Upper lobe of left lung (tissue), 6 donors: ENCODE measurements around the gene CYP2B6. TPM values are rescaled to one million over a fixed set of nuclear protein-coding genes. Genes with fewer than 3 reads are reported as not detected.

ENCODE experiments used
- ATAC-seq, 2 donors: fragments of 200-7000 bp; cut with Tn5 transposase; one replicate each; pipeline ENCODE4 v1.9.1; 2022; ENCODE audit warnings: mild to moderate bottlenecking in 2 of 2, moderate library complexity in 2 of 2; ENCODE audit not compliant: low FRiP score in 2 of 2
- DNase-seq, 2 donors: peaks; one replicate each; pipeline ENCODE4 v3.0.0-alpha.2; 2019 to 2020
- H3K27ac ChIP-seq, 4 donors: fragments of 200-600 bp; sonication (generic); one replicate each; pipeline ENCODE4 v1.5.1; 2016 to 2019
- H3K27me3 ChIP-seq, 4 donors: fragments of 200-600 bp; sonication (generic); one replicate each; pipeline ENCODE4 v1.5.1; 2017 to 2019
- H3K36me3 ChIP-seq, 4 donors: fragments of 200-600 bp; sonication (generic); one replicate each; pipeline ENCODE4 v1.5.1; 2016 to 2019
- H3K4me1 ChIP-seq, 4 donors: fragments of 200-600 bp; sonication (generic); one replicate each; pipeline ENCODE4 v1.5.1; 2018 to 2019
- H3K4me3 ChIP-seq, 4 donors: fragments of 200-600 bp; sonication (generic); one replicate each; pipeline ENCODE4 v1.5.1; 2017 to 2019; ENCODE audit warnings: mild to moderate bottlenecking in 2 of 4, moderate library complexity in 1 of 4
- H3K9me3 ChIP-seq, 4 donors: fragments of 200-600 bp; sonication (generic); one replicate each; pipeline ENCODE4 v1.5.1; 2018 to 2019
- EP300 ChIP-seq, 4 donors: sonication (generic); formaldehyde crosslinking; IDR thresholded peaks; one replicate each; pipeline ENCODE4 v1.5.1; 2017; ENCODE audit warnings: antibody characterized with exemption in 4 of 4, control low read depth in 2 of 4
- POLR2A ChIP-seq, 4 donors: fragments of 450-650 bp; IDR thresholded peaks; one replicate each; pipeline ENCODE4 v1.5.1; 2016 to 2017; ENCODE audit warnings: antibody characterized with exemption in 4 of 4, mild to moderate bottlenecking in 2 of 4
- POLR2AphosphoS5 ChIP-seq, 2 donors: sonication (generic); formaldehyde crosslinking; IDR thresholded peaks; one replicate each; pipeline ENCODE4 v1.5.1; 2017; ENCODE audit warnings: antibody characterized with exemption in 2 of 2
- WGBS, 2 donors: methylation state at CpG; one replicate each; pipeline ENCODE4 v1.1.5; 2017 to 2018; 5-methylcytosine and 5-hydroxymethylcytosine counted together
- total RNA-seq, 6 donors: library from RNA; depleted of rRNA in 4 of 6; stranded (reverse); fragments of >200 nt in 4 of 6; gene quantifications; one replicate each; pipeline versions ENCODE4 v1.1.0 to v1.2.1, GENCODE V29; 2016 to 2021
- TF ChIP-seq, protein P1 (sequence below), 6 experiments: fragments of 450-650 bp in 4 of 6; fragments of 200-600 bp in 2 of 6; sonication (generic) in 2 of 6; IDR thresholded peaks; one replicate each; pipeline ENCODE4 v1.5.1; 2016 to 2019; ENCODE audit warnings: antibody characterized with exemption in 6 of 6
- donor health status: DM: no; HTN: no; CAD: no; lungs with moderate emphysema.
- donor health status: DM: no; HTN: yes; CAD: no; lungs with severe emphysema.

The CYP2B6 gene
- total RNA-seq, 6 donors from 2014 or later = 0.34 to 1.8 TPM; not detected in 4

DNA sequence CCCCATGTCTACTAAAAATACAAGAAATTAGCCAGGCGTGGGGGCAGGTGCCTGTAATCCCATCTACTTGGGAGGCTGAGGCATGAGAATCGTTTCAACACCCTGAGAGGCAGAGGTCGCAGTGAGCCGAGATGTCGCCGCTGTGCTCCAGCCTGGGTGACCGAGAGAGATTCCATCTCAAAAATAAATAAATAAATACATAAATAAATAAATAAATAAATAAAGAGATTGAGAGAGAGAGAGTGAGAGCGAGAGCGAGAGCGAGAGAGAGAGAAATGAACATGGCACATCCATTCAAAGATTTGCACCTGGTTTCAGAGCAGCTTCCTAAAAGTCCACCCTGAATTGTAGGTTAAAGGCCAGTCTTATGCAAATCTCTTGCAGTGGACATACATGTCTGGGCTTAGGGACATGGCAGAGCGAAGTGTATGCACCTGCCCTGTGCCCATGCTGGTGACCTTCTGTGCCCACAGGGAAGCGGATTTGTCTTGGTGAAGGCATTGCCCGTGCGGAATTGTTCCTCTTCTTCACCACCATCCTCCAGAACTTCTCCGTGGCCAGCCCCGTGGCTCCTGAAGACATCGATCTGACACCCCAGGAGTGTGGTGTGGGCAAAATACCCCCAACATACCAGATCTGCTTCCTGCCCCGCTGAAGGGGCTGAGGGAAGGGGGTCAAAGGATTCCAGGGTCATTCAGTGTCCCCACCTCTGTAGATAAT lies 42.3 kb upstream of the CYP2B6 start:
- 87 to 90% methylated on average over 11 to 18 of the region's 18 CpGs for WGBS, 2 donors
- peaks cover 0 to 15% (median 6%) of the 10 kb centered on the region in 4 donors for H3K36me3 ChIP-seq
- peaks cover under 1 to 9% (median 8%) of the 10 kb centered on the region in 4 donors for H3K9me3 ChIP-seq
- no peak for ATAC-seq
- TF ChIP-seq, protein P1, sequence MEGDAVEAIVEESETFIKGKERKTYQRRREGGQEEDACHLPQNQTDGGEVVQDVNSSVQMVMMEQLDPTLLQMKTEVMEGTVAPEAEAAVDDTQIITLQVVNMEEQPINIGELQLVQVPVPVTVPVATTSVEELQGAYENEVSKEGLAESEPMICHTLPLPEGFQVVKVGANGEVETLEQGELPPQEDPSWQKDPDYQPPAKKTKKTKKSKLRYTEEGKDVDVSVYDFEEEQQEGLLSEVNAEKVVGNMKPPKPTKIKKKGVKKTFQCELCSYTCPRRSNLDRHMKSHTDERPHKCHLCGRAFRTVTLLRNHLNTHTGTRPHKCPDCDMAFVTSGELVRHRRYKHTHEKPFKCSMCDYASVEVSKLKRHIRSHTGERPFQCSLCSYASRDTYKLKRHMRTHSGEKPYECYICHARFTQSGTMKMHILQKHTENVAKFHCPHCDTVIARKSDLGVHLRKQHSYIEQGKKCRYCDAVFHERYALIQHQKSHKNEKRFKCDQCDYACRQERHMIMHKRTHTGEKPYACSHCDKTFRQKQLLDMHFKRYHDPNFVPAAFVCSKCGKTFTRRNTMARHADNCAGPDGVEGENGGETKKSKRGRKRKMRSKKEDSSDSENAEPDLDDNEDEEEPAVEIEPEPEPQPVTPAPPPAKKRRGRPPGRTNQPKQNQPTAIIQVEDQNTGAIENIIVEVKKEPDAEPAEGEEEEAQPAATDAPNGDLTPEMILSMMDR (IDR thresholded peaks at IDR 0.05) = no peak
- TF ChIP-seq POLR2AphosphoS5 (IDR thresholded peaks at IDR 0.05) (no peak), EP300 (IDR thresholded peaks at IDR 0.05) (no peak), POLR2A (IDR thresholded peaks at IDR 0.05) (no peak)
- H3K4me3 ChIP-seq = no peak overlapping the region
- H3K4me1 ChIP-seq = no peaks in the 10 kb centered on the region
- H3K27ac ChIP-seq = no peak overlapping the region
- no peaks in the 10 kb centered on the region for H3K27me3 ChIP-seq
- peak in 1 of 2 donors; percentile 32 for DNase-seq

DNA sequence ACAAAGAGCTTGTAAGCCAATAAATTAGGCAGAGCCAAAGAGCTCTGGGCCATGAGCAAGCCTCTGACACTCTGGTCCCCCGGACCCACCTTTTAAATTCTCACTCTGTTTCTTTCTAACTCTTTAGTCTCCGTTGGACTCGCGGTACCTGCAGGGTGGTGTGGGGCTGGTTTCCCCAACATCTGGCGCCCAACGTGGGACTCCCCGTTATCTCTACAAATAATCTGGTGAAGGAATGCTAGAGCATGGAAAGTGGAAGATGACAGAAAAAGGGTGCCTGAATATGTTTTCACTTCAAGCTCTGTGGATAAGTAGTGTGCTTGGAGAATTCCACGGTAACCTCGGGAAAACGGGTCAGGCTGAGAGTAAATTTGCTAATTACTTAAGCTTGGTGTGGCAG lies 36.5 kb upstream of the CYP2B6 start:
- ATAC-seq = no peak
- H3K9me3 ChIP-seq = peaks cover 18 to 38% (median 31%) of the 10 kb centered on the region in 4 donors
- WGBS, 2 donors = 88% methylated on average over 10 of the region's 10 CpGs

DNA sequence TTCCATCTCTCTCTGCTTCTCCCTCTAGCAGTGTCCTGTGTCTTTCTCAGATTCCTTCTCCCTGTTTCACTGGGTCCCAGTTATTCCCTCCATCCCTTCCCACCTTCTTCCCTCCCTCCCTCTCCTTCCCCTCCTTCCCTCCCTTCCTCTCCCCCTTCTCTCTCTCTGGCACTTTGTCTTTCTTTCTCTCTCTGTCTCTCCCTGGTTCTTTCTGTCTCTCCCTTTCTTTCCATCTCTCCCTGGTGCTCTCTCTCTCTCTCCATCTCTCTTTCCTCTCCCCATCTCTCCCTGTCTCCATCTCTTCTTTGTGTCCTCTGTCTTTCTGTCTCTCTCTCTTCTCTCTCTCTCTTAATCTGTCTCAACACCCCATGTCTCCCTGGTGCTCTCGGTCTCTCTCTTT lies 31.7 kb upstream of the CYP2B6 start:
- H3K4me1 ChIP-seq = peaks cover 0 to 6% (median 0%) of the 10 kb centered on the region in 4 donors
- WGBS, 2 donors = 91 to 96% methylated on average over 1 of the region's 1 CpG
- H3K4me3 ChIP-seq = no peak overlapping the region
- H3K9me3 ChIP-seq = peaks cover 12 to 23% (median 17%) of the 10 kb centered on the region in 4 donors
- H3K27me3 ChIP-seq = no peaks in the 10 kb centered on the region
- no peak overlapping the region for H3K27ac ChIP-seq
- no peak for ATAC-seq
- TF ChIP-seq, protein P1 (IDR thresholded peaks at IDR 0.05) = no peak
- TF ChIP-seq POLR2A (IDR thresholded peaks at IDR 0.05) = no peak
- no peak for TF ChIP-seq EP300 (IDR thresholded peaks at IDR 0.05)
- no peak for TF ChIP-seq POLR2AphosphoS5 (IDR thresholded peaks at IDR 0.05)
- no peak for DNase-seq
- no peaks in the 10 kb centered on the region for H3K36me3 ChIP-seq

More for the DNA sequence above, 36.5 kb upstream of the CYP2B6 start:
- Histone ChIP-seq H3K27me3 (no peaks in the 10 kb centered on the region), H3K4me1 (no peaks in the 10 kb centered on the region), H3K36me3 (no peaks in the 10 kb centered on the region), H3K27ac (no peak overlapping the region), H3K4me3 (no peak overlapping the region)
- no peak for DNase-seq
- TF ChIP-seq POLR2A (IDR thresholded peaks at IDR 0.05) (no peak), EP300 (IDR thresholded peaks at IDR 0.05) (no peak), POLR2AphosphoS5 (IDR thresholded peaks at IDR 0.05) (no peak)
- TF ChIP-seq, protein P1 (IDR thresholded peaks at IDR 0.05) = no peak

DNA sequence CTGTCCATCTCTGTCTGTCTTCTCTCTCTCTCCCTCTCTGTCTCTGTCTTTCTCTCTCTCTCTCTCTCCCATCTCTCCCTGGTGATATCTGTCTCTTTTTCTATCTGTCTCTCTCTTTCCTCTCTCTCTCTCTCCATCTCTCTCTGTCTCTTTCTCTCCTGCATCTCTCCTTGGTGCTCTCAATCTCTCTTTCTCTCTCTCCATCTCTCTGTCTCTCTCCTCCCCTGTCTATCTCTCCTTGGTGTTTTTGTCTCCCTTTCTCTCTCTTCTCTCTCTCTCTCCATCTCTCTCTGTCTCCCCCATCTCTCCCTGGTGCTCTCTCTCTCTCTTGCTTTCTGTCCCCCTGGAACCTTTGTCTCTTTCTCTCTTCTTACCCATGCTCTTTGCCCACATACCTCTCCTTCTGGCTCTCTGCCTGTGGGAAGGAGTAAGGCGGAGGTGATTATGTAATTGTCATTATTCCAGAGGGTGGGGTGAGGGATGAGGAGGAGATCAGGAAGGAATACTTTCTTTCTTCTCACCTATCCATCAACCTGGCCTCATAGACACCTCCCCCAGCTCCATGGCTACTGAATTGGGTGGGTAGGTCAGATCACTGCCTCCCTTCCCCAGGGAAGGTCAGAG lies 30.9 kb upstream of the CYP2B6 start:
- ATAC-seq = no peak
- Histone ChIP-seq H3K27ac (no peak overlapping the region), H3K4me1 (peaks cover 0 to 6% (median 0%) of the 10 kb centered on the region in 4 donors), H3K27me3 (no peaks in the 10 kb centered on the region), H3K9me3 (peaks cover 6 to 15% (median 9%) of the 10 kb centered on the region in 4 donors), H3K36me3 (no peaks in the 10 kb centered on the region), H3K4me3 (no peak overlapping the region)
- DNase-seq = no peak
- TF ChIP-seq EP300 (IDR thresholded peaks at IDR 0.05) (no peak), POLR2AphosphoS5 (IDR thresholded peaks at IDR 0.05) (no peak), POLR2A (IDR thresholded peaks at IDR 0.05) (no peak)
- TF ChIP-seq, protein P1 (IDR thresholded peaks at IDR 0.05) = no peak
- WGBS, 2 donors = 47% methylated on average over 1 of the region's 1 CpG
